NCI-H128 (cell line): ENCODE data around the gene TMEM60.
"Not testable (repeated sequence)": the region's sequence is repeated elsewhere in the genome, so short reads cannot be mapped to it uniquely, and the experiment has no call there.

Experiments used
- DNase-seq: peaks from one replicate; lab custom pipeline; 2025; ENCODE audit not compliant: unreplicated experiment; lab: John Stamatoyannopoulos, UW

Gene TMEM60

DNA sequence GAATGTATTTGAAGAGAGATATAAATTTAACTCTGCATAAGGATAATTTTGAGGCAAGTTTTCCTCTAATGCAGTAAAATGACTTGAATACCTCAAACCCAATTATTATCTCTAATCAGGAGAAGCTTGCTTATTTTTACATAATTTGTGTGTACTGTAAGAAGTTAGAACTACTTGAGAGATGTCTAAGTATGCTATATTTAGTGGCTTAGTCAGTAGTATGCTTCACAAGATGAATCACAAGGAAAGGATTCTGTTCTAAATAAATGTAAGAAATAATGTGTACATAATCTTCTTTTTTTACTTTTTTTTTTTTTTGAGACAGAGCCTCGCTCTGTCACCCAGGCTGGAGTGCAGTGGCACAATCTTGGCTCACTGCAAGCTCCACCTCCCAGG, 14.1 kb upstream of the TMEM60 start:
- no peak for DNase-seq

DNA sequence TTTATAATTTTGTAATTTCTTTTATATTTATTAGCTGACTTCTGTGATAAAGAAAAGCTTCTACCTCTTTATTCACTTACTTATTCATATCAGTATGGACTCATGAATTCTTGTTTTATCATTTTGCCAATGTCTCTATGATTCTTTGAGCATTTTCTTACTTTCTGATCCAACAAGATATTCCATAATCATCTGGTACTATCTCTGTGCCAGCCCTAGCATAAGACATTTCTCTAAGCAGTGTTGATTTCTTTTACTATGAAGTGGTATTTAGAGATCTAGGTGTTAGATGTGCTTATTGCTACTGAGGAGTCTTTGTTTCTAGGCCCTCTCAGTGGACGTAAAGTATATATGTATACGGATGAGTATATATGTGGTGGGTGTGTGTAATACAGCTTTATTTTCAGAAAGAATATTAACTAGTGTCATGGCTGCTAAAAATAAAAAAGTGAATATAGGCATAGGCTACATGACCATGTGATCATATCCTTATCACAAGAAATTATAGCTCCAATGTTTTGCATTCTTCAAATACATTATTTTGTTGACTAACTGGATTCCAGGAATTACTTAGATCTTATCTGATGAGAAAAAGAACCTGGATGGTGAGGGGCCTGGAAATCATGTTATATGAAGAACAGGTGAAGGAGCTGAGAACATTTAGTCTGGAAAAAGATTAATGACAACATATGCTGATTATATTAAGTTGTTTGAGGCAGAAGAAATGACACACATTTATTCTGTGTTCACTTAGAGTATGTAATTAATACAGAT, 13.5 kb upstream of the TMEM60 start:
- no peak for DNase-seq

DNA sequence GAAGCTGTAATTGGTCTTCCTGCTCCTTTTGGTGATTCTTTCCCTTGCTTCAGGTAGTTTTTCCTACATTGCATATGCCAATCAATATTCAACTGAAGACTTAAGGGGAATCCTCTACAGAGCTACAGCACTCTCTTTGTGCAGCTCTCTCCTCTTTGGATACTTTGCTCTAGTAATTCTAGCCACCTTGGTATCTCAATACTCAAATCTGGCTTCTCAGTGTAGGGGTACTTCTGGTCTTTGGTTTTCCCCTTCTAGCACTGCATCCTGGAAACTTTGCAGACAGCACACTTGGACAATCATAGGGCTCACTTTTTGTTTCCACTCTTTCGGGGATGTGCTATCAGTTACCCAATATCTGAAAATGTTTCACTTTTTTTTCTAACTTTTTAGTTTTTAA, 10.3 kb upstream of the TMEM60 start:
- no peak for DNase-seq

DNA sequence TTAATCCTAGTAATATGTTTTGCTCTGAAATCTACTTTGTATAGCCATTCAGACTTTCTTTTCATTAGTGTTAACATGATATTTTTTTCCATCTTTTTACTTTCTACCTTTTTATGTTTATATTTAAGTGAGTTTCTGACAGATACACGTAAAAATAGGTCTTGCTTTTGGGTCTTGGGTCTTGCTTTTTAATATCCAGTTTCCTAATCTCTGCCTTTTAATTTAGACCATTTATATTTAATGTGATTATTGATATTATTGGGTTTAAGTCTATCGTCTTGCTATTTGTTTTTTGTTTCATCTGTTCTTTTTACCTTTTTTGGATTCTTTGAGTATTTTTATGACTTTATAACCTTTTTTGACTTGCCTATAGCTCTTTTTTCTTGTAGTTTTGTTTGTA, 8.2 kb upstream of the TMEM60 start:
- DNase-seq = no peak

DNA sequence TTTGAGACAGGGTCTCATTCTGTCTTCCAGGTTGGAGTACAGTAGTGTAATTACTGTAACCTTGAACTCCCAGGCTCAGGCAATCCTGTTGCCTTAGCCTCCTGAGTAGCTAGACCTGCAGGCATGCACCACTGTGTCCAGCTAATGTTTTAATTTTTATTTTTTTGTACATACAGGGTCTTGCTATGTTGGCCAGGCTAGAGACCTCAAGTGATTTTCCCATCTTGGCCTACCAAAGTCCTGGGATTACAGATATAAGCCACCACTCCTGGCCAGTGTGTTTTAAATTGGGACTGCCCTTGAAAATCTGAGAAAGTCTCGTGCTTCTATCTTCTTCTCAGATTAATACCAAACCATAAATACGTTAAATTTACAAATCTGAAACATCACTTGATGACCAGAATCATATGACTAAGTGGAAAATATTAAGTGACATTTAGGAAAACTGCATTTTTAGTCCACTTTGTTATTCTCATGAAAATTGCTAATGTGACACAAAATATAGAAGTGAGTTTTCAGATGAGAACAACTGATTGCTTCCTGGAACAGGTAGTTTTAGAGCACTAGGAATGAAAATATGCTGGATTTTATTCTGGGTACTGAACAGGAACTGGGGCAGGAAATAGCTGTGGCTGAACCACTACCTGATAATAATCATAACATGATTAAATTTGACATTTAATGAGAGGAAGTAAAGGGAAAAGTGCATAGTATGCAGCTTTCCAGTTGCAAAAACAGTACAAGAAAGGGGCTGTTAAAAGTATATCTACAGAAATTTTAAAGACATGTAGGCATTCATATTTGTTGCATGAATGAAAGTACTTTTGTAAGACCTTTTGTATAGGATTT, 4.5 kb upstream of the TMEM60 start:
- DNase-seq = no peak

DNA sequence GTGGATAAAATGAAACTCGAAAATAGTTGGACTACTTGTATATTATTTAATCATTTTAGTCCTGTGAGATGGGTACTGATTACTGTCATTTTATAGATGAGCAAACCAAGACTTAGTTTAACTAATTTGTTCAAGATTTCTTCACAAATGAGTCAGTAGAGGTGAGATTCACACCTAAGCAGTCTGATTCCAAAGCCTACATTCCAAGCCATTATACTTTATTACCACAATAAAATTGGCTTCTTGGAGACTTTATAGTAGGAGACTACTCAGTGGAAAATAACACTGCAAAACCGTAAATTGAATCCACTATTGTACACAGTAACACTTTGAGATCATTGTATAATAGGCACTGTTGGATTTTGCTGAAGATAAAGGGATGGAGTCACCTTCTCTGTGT, 2.5 kb upstream of the TMEM60 start:
- no peak for DNase-seq

DNA sequence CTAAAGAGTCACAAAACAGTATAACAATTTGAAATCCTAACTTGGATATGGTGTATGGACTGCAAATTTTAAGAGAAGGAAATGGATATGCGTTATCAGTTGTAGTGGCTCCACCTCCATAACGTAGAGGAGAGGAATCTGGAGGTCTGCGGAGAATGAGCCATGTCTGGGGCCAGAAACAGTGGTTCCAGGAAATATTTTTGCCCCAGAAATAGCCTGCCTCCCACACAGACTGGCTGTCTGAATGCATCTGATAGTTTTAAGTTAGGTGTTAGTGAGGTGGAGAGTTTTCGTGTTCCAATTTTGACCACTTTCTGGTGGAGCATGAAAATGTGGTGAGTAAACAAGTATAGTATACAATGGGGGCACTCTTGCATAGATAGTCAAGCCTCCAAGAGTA, 1.9 kb upstream of the TMEM60 start:
- DNase-seq = no peak

DNA sequence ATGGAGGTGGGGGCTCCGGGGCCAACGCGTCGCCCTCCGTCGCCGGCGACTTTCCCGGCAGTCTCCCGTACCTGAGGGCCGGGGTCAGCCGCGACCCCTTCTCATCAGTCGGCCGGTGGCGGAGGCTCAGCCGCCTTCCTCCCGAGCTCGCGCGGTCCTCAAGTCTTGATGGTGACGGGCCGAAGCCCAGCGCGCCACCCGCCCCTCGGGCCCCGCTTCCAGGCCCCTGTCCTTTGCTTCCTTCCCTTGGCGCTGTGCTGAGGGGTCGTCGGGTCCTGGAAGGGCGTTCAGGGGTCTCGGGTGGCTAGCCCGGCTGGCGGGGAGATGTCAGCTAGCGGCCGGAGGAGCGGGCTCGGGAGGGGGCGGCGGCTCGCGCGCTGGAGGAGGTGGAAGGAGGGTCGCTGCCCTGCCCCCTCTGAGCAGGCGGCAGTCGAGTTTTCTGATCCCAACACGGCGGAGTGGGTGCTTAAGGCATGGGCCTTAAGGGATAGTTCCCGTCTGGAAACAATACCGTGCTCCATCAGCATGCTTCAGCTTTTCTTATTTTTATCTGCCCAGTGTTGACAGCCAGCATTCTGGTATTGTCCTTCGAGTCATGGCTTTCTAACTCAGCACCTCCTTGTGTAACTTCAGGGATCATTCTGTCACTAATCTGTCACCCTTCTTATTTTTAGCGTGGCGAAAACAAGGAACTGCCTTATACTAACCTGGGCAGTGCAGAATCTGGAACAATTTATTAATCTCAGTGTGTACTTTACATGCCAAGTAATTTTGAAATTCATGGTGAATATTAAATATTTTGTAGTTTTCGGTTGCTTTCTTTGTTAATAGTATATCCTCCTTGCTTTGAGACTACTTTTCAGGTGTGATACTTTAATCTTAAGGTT, 1.1 kb upstream of the TMEM60 start:
- DNase-seq = no peak

DNA sequence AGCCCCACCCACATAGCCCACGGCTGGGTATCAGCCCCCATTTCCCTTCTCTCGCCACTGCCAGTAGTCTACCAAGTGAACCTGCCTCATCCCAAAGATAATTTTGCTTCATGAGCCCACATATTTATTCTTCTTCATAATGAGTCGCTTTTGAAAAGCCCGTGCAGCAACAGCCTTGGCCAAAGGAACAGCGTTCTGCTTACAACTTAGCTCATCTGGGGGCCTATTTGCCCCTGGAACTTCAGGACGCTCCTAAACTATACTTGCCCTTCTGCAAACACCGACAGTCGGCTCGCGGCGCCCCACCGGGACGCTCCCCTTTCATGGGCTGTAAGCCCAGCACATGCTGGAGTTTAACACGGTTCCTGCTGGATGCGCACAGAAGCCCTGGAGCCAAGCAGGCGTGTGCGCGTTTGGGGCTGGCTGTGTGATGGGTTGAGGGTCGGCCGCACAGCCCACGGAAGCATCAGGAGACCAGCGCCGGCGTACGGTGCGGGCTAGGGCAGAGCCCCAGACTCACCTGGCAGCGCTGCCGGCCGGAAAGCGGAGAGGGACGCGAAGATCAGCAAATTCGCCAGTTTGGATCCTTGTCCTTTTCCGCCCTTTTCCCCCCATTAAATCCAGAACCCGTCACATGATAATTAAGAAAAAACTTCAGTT, 370 bp downstream of the TMEM60 start:
- no peak for DNase-seq

DNA sequence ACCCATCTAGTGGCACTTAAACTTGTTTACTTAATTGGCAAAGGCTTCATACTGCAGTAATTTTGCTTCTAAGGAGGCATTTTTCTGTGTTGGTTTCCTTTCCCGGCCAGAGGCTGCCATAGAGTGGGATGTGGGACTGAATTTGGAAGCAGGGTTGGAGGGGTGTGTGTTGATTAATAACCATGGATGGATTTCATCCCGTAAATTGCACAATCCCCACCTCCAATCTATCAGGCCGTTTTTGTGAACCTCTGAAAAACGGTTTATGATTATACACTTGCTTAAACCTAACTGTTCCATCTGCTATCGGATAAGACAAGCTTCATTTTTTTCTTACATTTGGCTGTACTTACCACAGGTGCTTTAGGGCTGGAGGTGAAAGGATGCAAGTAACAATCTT, 1.3 kb downstream of the TMEM60 start:
- no peak for DNase-seq

DNA sequence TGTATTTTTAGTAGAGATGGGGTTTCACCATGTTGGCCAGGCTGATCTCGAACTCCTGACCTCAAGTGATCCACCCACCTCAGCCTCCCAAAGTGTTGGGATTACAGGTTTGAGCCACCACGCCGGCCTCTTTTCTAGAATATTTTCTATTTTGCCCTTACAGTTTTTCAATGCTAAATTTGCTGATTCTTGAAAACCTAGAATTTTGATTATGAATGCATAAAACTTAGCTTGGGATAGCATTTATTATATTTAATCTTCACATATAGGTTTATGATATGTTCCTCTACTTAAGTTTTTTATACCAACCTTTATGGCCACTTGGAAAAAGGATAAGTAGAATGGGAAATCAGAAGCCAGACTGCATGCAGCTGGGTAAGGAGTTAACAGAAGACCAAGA, 2.1 kb downstream of the TMEM60 start:
- no peak for DNase-seq

DNA sequence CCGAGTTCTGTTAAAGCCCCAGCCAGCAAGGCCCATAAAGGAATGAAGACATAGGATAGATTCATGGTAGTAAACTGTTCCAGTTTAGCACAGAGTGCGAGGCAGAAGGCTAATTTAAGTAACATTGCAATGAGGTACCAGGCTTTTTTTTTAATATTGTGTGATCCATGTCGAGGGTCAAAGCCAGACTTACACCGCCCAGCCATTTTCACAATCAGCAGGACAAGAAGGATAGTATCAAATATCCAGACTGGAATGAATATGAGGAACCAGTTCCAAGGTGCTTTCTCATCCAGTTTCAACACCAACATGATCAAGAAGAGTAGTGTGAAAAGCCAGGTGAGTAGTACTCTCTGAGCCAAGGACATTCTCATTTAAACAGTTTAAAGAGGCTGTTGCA, 4.2 kb downstream of the TMEM60 start:
- no peak for DNase-seq

DNA sequence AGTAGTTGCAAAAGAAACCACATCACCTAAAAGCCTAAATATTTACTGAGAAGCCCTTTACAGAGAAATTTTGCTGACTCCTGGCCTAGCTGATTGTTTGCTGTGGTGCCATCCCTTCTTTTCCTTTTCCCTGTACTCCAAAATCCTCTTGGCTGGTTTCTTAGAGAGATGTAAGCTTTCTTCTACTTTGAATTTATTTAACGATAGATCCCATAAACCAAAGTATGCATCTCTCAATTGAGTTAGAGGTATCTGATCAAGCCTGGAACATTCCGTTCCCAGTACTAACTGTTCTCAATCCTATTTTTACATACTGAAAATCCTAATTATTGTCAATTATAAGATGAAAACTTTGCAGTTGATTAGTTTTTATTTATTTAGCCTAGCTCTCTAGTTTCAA, 6.3 kb downstream of the TMEM60 start:
- DNase-seq = no peak

DNA sequence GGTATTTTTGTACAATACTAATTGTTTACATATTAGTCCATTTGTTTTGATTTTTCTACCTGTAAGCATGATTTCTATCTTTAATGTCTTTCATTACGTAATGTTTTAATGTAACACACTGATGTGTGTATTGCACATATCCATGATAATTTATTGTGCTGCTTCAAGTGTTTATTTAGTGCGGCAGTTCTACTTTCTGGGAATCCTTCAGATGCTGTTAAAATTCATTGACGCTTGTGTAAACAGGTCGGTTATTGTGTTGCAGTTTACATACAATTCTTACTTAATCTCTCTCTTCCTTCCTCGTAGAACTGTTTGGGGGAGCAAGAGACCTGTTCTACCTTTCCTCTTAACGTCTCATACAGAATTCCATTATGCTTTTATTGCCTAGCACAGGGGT, 6.9 kb downstream of the TMEM60 start:
- no peak for DNase-seq

DNA sequence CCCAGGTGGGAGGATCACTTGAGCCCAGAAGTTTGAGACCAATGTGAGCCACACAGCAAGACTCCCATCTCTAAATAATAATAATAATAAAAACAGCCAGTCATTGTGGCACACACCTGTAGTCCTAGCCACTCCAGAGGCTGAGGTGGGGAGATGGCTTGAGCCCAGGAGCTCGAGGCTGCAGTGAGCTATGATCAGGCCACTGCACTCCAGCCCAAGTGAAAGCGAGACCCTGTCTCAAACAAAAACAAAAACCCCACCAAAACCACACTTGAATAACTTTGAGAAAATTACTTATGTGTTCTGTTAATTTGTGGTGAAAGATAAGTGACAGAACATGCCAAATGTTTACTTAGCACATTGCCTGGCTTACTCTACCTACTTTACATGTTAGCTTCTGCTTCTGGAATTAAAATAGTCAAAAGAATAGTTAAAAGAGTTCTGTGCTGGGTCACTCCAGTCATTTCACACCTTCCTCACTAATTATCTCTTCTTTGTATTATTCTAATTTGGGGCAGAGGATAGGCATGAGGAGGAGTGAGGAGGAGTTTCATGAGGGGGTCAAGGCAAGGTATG, 9.8 kb downstream of the TMEM60 start:
- no peak for DNase-seq

DNA sequence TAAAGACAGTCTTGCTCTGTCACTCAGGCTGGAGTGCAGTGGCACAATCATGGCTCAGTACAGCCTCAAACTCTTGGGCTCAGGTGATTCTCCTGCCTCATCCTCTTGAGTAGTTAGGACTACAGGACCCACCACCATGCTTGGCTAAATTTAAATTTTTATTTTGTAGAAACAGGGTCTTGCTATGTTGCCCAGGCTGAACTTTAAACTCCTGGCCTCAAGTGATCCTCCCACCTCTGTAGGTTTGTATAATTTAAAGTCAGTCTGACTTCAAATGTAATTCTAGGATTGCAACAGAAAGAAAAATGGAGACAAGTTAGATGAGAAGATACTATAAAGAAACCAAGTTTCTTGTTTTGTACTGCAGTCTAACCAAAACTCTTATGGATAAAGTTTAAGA, 11.5 kb downstream of the TMEM60 start:
- no peak for DNase-seq

DNA sequence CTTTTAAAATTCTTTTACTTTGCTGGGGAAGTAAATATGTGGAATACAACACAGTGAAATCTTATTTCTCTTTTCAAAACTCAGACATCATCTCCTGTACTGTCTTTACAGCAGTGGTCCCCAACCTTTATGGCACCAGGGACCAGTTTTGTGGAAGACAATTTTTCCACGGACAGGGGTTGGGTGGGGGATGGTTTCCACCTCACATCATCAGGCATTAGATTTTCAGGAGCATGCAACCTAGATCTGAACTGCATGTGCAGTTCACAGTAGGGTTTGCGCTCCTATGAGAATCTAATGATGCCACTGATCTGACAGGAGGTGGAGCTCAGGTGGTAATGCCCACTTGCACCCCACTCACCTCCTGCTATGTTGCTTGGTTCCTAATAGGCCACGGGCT, 12.2 kb downstream of the TMEM60 start:
- DNase-seq = no peak

DNA sequence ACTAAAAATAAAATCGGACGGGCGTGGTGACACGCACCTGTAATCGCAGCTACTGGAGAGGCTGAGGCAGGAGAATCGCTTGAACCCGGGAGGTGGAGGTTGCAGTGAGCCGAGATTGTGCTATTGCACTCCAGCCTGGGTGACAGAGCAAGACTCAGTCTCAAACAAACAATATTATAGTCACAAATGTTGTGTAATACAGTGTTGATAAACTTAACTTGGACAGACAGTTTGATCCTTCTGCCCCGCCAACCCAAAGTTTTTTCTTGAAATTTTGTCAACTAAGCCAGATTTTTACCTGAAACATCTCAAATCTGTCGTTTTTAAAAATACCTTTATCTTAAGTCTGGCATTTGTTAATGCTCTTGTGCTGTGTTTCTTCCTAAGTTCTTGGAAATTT, 13.8 kb downstream of the TMEM60 start:
- DNase-seq = not testable (repeated sequence)

DNA sequence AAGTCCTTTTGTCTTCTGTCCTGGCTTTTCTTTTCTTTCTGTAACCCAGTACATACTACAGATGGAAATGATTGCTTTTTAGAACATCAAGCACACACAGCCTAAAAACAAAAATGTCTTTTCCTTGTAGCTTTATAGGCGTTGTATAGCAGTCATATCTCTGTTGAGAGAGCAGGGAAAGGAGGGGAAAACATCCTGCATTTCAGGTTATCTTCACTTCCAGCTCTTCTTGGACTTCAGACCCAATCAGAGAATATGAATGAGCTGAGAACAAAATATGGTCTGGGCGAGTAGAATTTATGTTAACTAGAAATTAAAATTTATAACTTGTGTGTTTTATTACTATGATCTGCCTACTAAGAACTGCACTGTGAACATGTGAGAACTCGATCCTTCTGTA, 14.7 kb downstream of the TMEM60 start:
- no peak for DNase-seq

DNA sequence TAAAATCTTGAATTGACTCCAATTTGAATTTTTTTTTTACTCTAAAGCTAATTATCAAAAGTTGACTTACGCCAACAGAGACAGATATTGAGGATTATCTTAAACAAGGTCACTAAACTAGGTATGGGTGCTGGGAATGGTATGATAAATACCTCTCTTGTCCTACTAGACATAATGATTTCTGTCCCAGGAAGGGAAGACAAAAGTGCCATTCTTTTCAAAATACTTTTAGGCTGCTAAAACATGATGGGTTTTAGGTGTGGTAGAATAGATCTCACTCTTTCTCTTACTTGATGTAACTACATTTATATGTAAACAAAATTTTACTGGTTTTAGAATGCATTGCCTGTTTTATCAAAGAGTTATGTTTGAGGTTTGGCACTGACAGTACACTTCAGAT, 15.1 kb downstream of the TMEM60 start:
- DNase-seq = no peak

DNA sequence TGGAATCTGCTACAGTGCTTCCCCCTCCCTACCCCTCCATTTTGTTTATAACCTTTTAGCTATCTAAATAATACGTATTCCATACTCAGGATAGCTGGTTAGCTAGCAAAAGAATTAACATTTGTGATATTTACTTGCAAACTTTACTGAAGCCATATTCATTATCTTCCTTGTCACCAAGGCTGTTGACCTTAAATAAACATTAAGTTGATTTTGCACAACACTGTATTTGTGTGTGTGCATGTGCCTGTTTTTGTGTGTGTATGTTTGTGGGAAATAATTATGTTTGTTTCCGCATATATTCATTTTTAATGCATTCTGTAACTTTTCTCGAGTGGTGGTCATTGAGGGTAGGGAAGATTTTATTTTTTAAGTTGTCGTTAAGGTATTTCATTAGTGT, 15.9 kb downstream of the TMEM60 start:
- DNase-seq = no peak
